GM19455 (cell line): ENCODE data around the gene ACHE.
"Not testable (repeated sequence)": the region's sequence is repeated elsewhere in the genome, so short reads cannot be mapped to it uniquely, and the experiment has no call there.

Experiments
- ATAC-seq: cut with Tn5 transposase; IDR thresholded peaks from one replicate; pipeline ENCODE4 v1.9.1; 2021; ENCODE audit not compliant: unreplicated experiment

ACHE gene

GRCh38 chr7:100864263-100864845, 31.3 kb downstream of the ACHE start:
- ATAC-seq = no peak

- ATAC-seq = no peak
Observed at GRCh38 chr7:100863406-100863950, 32.2 kb downstream of the ACHE start.

- ATAC-seq = no peak
Observed at GRCh38 chr7:100861616-100861985, 34.1 kb downstream of the ACHE start.

GRCh38 chr7:100860702-100861615, 34.7 kb downstream of the ACHE start:
- no peak for ATAC-seq

- no peak for ATAC-seq
Observed at GRCh38 chr7:100859856-100860255, 35.8 kb downstream of the ACHE start.

- ATAC-seq = no peak
Observed at GRCh38 chr7:100856871-100857282, 38.8 kb downstream of the ACHE start.

GRCh38 chr7:100855515-100855914, 40.2 kb downstream of the ACHE start:
- ATAC-seq = no peak

- not testable (repeated sequence) for ATAC-seq
Observed at GRCh38 chr7:100854899-100855298, 40.8 kb downstream of the ACHE start.

- ATAC-seq = no peak
Observed at GRCh38 chr7:100854146-100854895, 41.4 kb downstream of the ACHE start.

GRCh38 chr7:100852048-100852872, 43.4 kb downstream of the ACHE start, which contains the start of gene SLC12A9:
TSS of gene SLC12A9 (plus strand) at chr7:100852713. CDS start at chr7:100854198, 1,485 bp downstream.
- peak; percentile 93 for ATAC-seq

- ATAC-seq = no peak
Observed at GRCh38 chr7:100847360-100847759, 48.3 kb downstream of the ACHE start.

- ATAC-seq = no peak
Observed at GRCh38 chr7:100840470-100841100, 55.1 kb downstream of the ACHE start.
